Stimulated activated CD4-positive, alpha-beta T cell treated with anti-CD3 and anti-CD28 coated beads, Interleukin-15, amount 100 ng/mL, for 24 hours (primary cell): ENCODE measurements around the gene ZNF92.
"Not testable (repeated sequence)": the region's sequence is repeated elsewhere in the genome, so short reads cannot be mapped to it uniquely, and the experiment has no call there.

Experiments used
- DNase-seq: peaks from one replicate; pipeline ENCODE4 v3.0.0-alpha.2; 2020

The ZNF92 gene

GRCh38 chr7:65429642-65430343, 56.1 kb downstream of the ZNF92 start:
- no peak for DNase-seq

GRCh38 chr7:65430344-65431186, 56.9 kb downstream of the ZNF92 start:
- no peak for DNase-seq

- DNase-seq: no peak
Measured at GRCh38 chr7:65434307-65434706, 60.7 kb downstream of the ZNF92 start.

- DNase-seq: no peak
Measured at GRCh38 chr7:65436163-65436562, 62.5 kb downstream of the ZNF92 start.

- no peak for DNase-seq
Measured at GRCh38 chr7:65438598-65438997, 64.9 kb downstream of the ZNF92 start.

GRCh38 chr7:65441010-65441409, 67.4 kb downstream of the ZNF92 start:
- no peak for DNase-seq

GRCh38 chr7:65444205-65444842, 70.7 kb downstream of the ZNF92 start:
- no peak for DNase-seq

GRCh38 chr7:65444899-65445823, 71.5 kb downstream of the ZNF92 start:
- DNase-seq: no peak

GRCh38 chr7:65447041-65447440, 73.4 kb downstream of the ZNF92 start:
- DNase-seq: not testable (repeated sequence)

- DNase-seq: no peak
Measured at GRCh38 chr7:65448816-65449504, 75.3 kb downstream of the ZNF92 start.

- DNase-seq: no peak
Measured at GRCh38 chr7:65449505-65449852, 75.8 kb downstream of the ZNF92 start.
